ENCODE data around the gene NNT.

- TF ChIP-seq CTCF (IDR thresholded peaks at IDR 0.05) (no peak), POLR2A (IDR thresholded peaks at IDR 0.05) (no peak)
Observed at GRCh38 chr5:43659075-43659474, 56.1 kb downstream of the NNT start.

Measured in heart left ventricle (tissue), 13 donors.